BJ (cell line): Measurements from ENCODE around the gene MAP2K5. TPM values are rescaled to one million over a fixed set of nuclear protein-coding genes. Genes with fewer than 3 reads are reported as not detected.

Source experiments
- CTCF ChIA-PET: fragments of 350-600 bp; formaldehyde crosslinking; extraction: SDS; loops from one replicate; lab custom pipeline; 2021; ENCODE audit warnings: antibody characterized with exemption, inconsistent platforms; lab: Yijun Ruan, JAX
- POLR2A ChIA-PET: fragments of 300-600 bp; sonication (Branson Sonifier 250); formaldehyde crosslinking; extraction: SDS; loops from one replicate; lab custom pipeline; 2021; ENCODE audit warnings: antibody characterized with exemption; lab: Charles Lee
- DNase-seq: peaks from one replicate; pipeline ENCODE4 v3.0.0-alpha.2; 2011; ENCODE audit warnings: low read depth
- H3K27me3 ChIP-seq: 2 replicates; pipeline ENCODE4 v1.6.0; 2011; ENCODE audit warnings: low read length; ENCODE audit not compliant: control insufficient read depth, insufficient read depth
- H3K36me3 ChIP-seq: 2 replicates; pipeline ENCODE4 v1.5.1; 2011; ENCODE audit warnings: low read length; ENCODE audit not compliant: control insufficient read depth, insufficient read depth
- H3K4me3 ChIP-seq: 2 replicates; pipeline ENCODE4 v1.5.1; 2011; ENCODE audit warnings: low read depth, mild to moderate bottlenecking, control low read depth, low read length
- polyA plus RNA-seq: library from polyadenylated mRNA; depleted of rRNA; stranded (reverse); fragments of >200 nt; gene quantifications from 2 replicates; pipeline ENCODE4 v1.2.3, GENCODE V29; 2011
- TF ChIP-seq, protein P1 (sequence below): IDR thresholded peaks from 2 replicates; pipeline ENCODE4 v1.5.1; 2011; ENCODE audit warnings: low read depth, mild to moderate bottlenecking, control low read depth, inconsistent platforms, low read length, moderate library complexity; ENCODE audit not compliant: insufficient read depth

The MAP2K5 gene
- polyA plus RNA-seq, 1 experiment = 5.6 TPM

DNA sequence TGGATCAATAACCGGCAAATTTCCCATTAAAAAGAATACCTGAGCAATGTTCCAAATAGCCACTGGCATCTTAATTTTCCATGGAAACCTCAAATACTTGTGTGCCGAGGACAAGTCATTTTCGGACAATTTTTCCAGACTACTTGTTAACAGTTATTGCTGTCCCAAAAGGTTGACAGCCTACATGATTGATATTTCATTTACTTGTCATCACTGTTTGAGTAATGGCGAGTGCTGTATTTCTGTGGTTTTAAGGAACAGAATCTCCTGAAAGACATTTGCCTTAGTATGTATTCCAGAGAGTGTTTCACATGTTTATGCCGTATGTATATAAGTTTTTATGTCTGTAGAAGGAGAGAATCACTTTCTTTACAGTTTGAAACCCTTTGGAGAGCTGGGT lies 36.7 kb downstream of the MAP2K5 start:
- no peak for DNase-seq
- ChIA-PET CTCF (no interaction called here), POLR2A (no interaction called here)
- Histone ChIP-seq H3K36me3 (no peaks in the 10 kb centered on the region), H3K4me3 (no peak overlapping the region), H3K27me3 (no peaks in the 10 kb centered on the region)
- TF ChIP-seq, protein P1, sequence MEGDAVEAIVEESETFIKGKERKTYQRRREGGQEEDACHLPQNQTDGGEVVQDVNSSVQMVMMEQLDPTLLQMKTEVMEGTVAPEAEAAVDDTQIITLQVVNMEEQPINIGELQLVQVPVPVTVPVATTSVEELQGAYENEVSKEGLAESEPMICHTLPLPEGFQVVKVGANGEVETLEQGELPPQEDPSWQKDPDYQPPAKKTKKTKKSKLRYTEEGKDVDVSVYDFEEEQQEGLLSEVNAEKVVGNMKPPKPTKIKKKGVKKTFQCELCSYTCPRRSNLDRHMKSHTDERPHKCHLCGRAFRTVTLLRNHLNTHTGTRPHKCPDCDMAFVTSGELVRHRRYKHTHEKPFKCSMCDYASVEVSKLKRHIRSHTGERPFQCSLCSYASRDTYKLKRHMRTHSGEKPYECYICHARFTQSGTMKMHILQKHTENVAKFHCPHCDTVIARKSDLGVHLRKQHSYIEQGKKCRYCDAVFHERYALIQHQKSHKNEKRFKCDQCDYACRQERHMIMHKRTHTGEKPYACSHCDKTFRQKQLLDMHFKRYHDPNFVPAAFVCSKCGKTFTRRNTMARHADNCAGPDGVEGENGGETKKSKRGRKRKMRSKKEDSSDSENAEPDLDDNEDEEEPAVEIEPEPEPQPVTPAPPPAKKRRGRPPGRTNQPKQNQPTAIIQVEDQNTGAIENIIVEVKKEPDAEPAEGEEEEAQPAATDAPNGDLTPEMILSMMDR = no peak

DNA sequence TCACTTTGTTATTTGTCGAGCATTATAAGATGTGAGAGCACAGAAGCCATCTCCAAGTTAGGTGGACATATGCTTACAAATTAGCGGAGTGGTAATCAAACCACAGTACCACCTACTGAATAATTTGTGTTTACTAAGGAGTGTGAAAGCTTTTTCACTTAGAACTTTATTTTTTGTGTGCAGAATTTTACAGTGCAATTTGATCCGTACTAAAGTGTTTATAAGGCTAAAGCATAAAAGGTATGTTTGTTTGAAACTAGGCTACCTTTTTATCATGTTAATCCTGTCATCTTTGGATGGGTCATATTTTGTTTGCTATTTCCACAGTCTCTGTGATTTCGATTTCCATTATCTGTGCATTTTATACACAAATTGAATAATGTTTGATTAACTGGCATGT lies 37.5 kb downstream of the MAP2K5 start:
- Histone ChIP-seq H3K4me3 (no peak overlapping the region), H3K36me3 (no peaks in the 10 kb centered on the region), H3K27me3 (no peaks in the 10 kb centered on the region)
- DNase-seq = no peak
- TF ChIP-seq, protein P1 = no peak
- CTCF ChIA-PET = no interaction called here
- POLR2A ChIA-PET = no interaction called here

- no peak for DNase-seq
- Histone ChIP-seq H3K27me3 (no peaks in the 10 kb centered on the region), H3K4me3 (no peak overlapping the region), H3K36me3 (peaks cover 5% of the 10 kb centered on the region)
- TF ChIP-seq, protein P1 = no peak
- ChIA-PET CTCF (interaction anchor here (2.0 kb wide), 1 partner anchor 13 kb away, joined by 4 read pairs; no protein-coding TSS in a partner anchor), POLR2A (interaction anchor here (0.7 kb wide), 1 partner anchor 21 kb away, joined by 9 read pairs; no protein-coding TSS in a partner anchor)
Observed at GRCh38 chr15:67584157-67584556, 41.7 kb downstream of the MAP2K5 start.

- CTCF ChIA-PET = interaction anchor here (2.0 kb wide), 1 partner anchor 14 kb away, joined by 4 read pairs; no protein-coding TSS in a partner anchor
Observed at GRCh38 chr15:67585681-67586080, 43.2 kb downstream of the MAP2K5 start.

GRCh38 chr15:67587331-67587730 lies 44.8 kb downstream of the MAP2K5 start:
- no peak overlapping the region for H3K4me3 ChIP-seq
- peaks cover 7% of the 10 kb centered on the region for H3K36me3 ChIP-seq
- TF ChIP-seq, protein P1 = no peak
- H3K27me3 ChIP-seq = no peaks in the 10 kb centered on the region
- POLR2A ChIA-PET = no interaction called here
- DNase-seq = no peak
- CTCF ChIA-PET = no interaction called here

More at GRCh38 chr15:67585681-67586080, 43.2 kb downstream of the MAP2K5 start:
- Histone ChIP-seq H3K27me3 (no peaks in the 10 kb centered on the region), H3K4me3 (no peak overlapping the region), H3K36me3 (peaks cover 7% of the 10 kb centered on the region)
- POLR2A ChIA-PET = no interaction called here
- no peak for DNase-seq
- TF ChIP-seq, protein P1 = no peak
